ENCODE data around the gene ABR.

ABR gene

GRCh38 chr17:1025733-1026598 lies 153.8 kb downstream of the ABR start:
- no peak overlapping the region for H3K27ac ChIP-seq
- TF ChIP-seq CTCF (IDR thresholded peaks at IDR 0.05) (no peak), ZFX (IDR thresholded peaks at IDR 0.05; ENCODE audit: borderline replicate concordance) (no peak)

- H3K27ac ChIP-seq, result no peak overlapping the region
- TF ChIP-seq ZFX (IDR thresholded peaks at IDR 0.05; ENCODE audit: borderline replicate concordance) (no peak), CTCF (IDR thresholded peaks at IDR 0.05) (no peak)
Observed at GRCh38 chr17:1024076-1024475, 155.7 kb downstream of the ABR start.

- no peak overlapping the region for H3K27ac ChIP-seq
- TF ChIP-seq ZFX (IDR thresholded peaks at IDR 0.05; ENCODE audit: borderline replicate concordance) (no peak), CTCF (IDR thresholded peaks at IDR 0.05) (no peak)
Observed at GRCh38 chr17:1022278-1023024, 157.3 kb downstream of the ABR start.

GRCh38 chr17:1021147-1021546 lies 158.6 kb downstream of the ABR start:
- TF ChIP-seq ZFX (IDR thresholded peaks at IDR 0.05; ENCODE audit: borderline replicate concordance) (no peak), CTCF (IDR thresholded peaks at IDR 0.05) (no peak)
- no peak overlapping the region for H3K27ac ChIP-seq

- no peak overlapping the region for H3K27ac ChIP-seq
- TF ChIP-seq ZFX (IDR thresholded peaks at IDR 0.05; ENCODE audit: borderline replicate concordance), result no peak
Observed at GRCh38 chr17:1019451-1019850, 160.3 kb downstream of the ABR start.

- TF ChIP-seq CTCF (IDR thresholded peaks at IDR 0.05) (no peak), ZFX (IDR thresholded peaks at IDR 0.05; ENCODE audit: borderline replicate concordance) (no peak)
- no peak overlapping the region for H3K27ac ChIP-seq
Observed at GRCh38 chr17:1018547-1018946, 161.2 kb downstream of the ABR start.

- TF ChIP-seq CTCF (IDR thresholded peaks at IDR 0.05) (no peak), ZFX (IDR thresholded peaks at IDR 0.05; ENCODE audit: borderline replicate concordance) (no peak)
- H3K27ac ChIP-seq, result no peak overlapping the region
Observed at GRCh38 chr17:1013729-1014090, 166.1 kb downstream of the ABR start.

All from 22Rv1 (cell line).